NCI-H1105 (cell line): ENCODE data around the gene PDE4A.
"Not testable (repeated sequence)": the region's sequence is repeated elsewhere in the genome, so short reads cannot be mapped to it uniquely, and the experiment has no call there.

ENCODE experiments used
- DNase-seq: peaks from one replicate; lab custom pipeline; 2025; lab: John Stamatoyannopoulos, UW

Gene PDE4A

GRCh38 chr19:10462042-10462441 lies 41.7 kb downstream of the PDE4A start:
- not testable (repeated sequence) for DNase-seq

GRCh38 chr19:10462557-10462956 lies 42.2 kb downstream of the PDE4A start:
- no peak for DNase-seq

- DNase-seq = no peak
Observed at GRCh38 chr19:10464456-10464855, 44.1 kb downstream of the PDE4A start.

GRCh38 chr19:10467104-10467706 lies 46.9 kb downstream of the PDE4A start:
- DNase-seq = no peak

GRCh38 chr19:10468133-10468532 lies 47.8 kb downstream of the PDE4A start:
- no peak for DNase-seq

GRCh38 chr19:10471909-10472308 lies 51.6 kb downstream of the PDE4A start:
- no peak for DNase-seq

GRCh38 chr19:10473192-10473591 lies 52.9 kb downstream of the PDE4A start:
- DNase-seq = no peak

GRCh38 chr19:10474962-10475451 lies 54.7 kb downstream of the PDE4A start:
- DNase-seq = no peak

- no peak for DNase-seq
Observed at GRCh38 chr19:10478476-10478875, 58.1 kb downstream of the PDE4A start.

GRCh38 chr19:10478903-10479384 lies 58.6 kb downstream of the PDE4A start:
- no peak for DNase-seq

- DNase-seq = no peak
Observed at GRCh38 chr19:10486551-10486950, 66.2 kb downstream of the PDE4A start.

- DNase-seq = no peak
Observed at GRCh38 chr19:10491472-10492047, 71.2 kb downstream of the PDE4A start.

- no peak for DNase-seq
Observed at GRCh38 chr19:10497371-10497770, 77.0 kb downstream of the PDE4A start.

GRCh38 chr19:10499550-10500246 lies 79.4 kb downstream of the PDE4A start:
- DNase-seq = no peak

GRCh38 chr19:10500247-10500592 lies 79.9 kb downstream of the PDE4A start:
- no peak for DNase-seq

GRCh38 chr19:10501971-10502523 lies 81.7 kb downstream of the PDE4A start:
- peak; percentile 74 for DNase-seq

- peak; percentile 95 for DNase-seq
Observed at GRCh38 chr19:10502524-10503001, 82.2 kb downstream of the PDE4A start.

- peak; percentile 36 for DNase-seq
Observed at GRCh38 chr19:10503002-10503789, 82.9 kb downstream of the PDE4A start, which contains the start of gene KEAP1. KEAP1 (minus strand) TSS chr19:10503356; CDS start chr19:10500033, 3,323 bp downstream.

- DNase-seq = no peak
Observed at GRCh38 chr19:10505583-10506229, 85.4 kb downstream of the PDE4A start.

- no peak for DNase-seq
Observed at GRCh38 chr19:10508036-10508435, 87.7 kb downstream of the PDE4A start.

GRCh38 chr19:10508707-10509106 lies 88.4 kb downstream of the PDE4A start:
- DNase-seq = no peak
